ENCODE results near the gene STXBP2.

The STXBP2 gene

GRCh38 chr19:7692417-7693088 is 55.6 kb downstream of the STXBP2 start:
- ATAC-seq (replicated peaks) (peak; percentile 70), DNase-seq (peak; percentile 52 to 58 (median 57))
- Mint-ChIP-seq H3K4me3 (no peak overlapping the region), H3K27me3 (peaks cover 4 to 12% of the 10 kb centered on the region in 2 donors), H3K36me3 (ENCODE audit: insufficient read depth) (peaks cover 13% of the 10 kb centered on the region), H3K9me3 (no peaks in the 10 kb centered on the region), H3K4me1 (ENCODE audit: low read depth in 2 of 2) (no peaks in the 10 kb centered on the region), H3K27ac (no peak overlapping the region)

GRCh38 chr19:7694499-7694898 is 57.6 kb downstream of the STXBP2 start:
- DNase-seq (no peak), ATAC-seq (replicated peaks) (no peak)
- H3K36me3 Mint-ChIP-seq (ENCODE audit: insufficient read depth): peaks cover 8% of the 10 kb centered on the region
- no peaks in the 10 kb centered on the region for H3K9me3 Mint-ChIP-seq
- H3K27me3 Mint-ChIP-seq: peaks cover 21 to 32% of the 10 kb centered on the region in 2 donors
- H3K27ac Mint-ChIP-seq: no peak overlapping the region
- H3K4me1 Mint-ChIP-seq (ENCODE audit: low read depth in 2 of 2): peaks cover 0 to 5% of the 10 kb centered on the region in 2 donors
- no peak overlapping the region for H3K4me3 Mint-ChIP-seq

Data from effector memory CD8-positive, alpha-beta T cell (primary cell).